C4-2B (cell line): ENCODE measurements around the gene ALOX5AP.

ENCODE experiments used
- H3K27ac ChIP-seq: fragments of 450-650 bp; 2 replicates; pipeline ENCODE4 v1.5.1; 2017
- CTCF ChIP-seq: fragments of 450-650 bp; conservative IDR thresholded peaks from 2 replicates; pipeline ENCODE4 v1.5.1; 2017; ENCODE audit warnings: mild to moderate bottlenecking
- ZFX ChIP-seq: fragments of 450-650 bp; IDR thresholded peaks from 2 replicates; pipeline ENCODE4 v1.6.1; 2017

ALOX5AP gene

GRCh38 chr13:30779016-30779415 is 43.7 kb downstream of the ALOX5AP start:
- TF ChIP-seq ZFX, result no peak
- no peak for TF ChIP-seq CTCF
- no peak overlapping the region for H3K27ac ChIP-seq

- TF ChIP-seq CTCF (no peak), ZFX (no peak)
- no peak overlapping the region for H3K27ac ChIP-seq
Measured at GRCh38 chr13:30779608-30780007, 44.3 kb downstream of the ALOX5AP start.

GRCh38 chr13:30780338-30780981 is 45.1 kb downstream of the ALOX5AP start:
- TF ChIP-seq ZFX (no peak), CTCF (no peak)
- H3K27ac ChIP-seq, result no peak overlapping the region

GRCh38 chr13:30785191-30785850 is 50.0 kb downstream of the ALOX5AP start:
- TF ChIP-seq ZFX (no peak), CTCF (no peak)
- no peak overlapping the region for H3K27ac ChIP-seq

- no peak for TF ChIP-seq ZFX
- no peak for TF ChIP-seq CTCF
Measured at GRCh38 chr13:30786648-30787047, 51.3 kb downstream of the ALOX5AP start.

GRCh38 chr13:30787738-30788525 is 52.6 kb downstream of the ALOX5AP start:
- no peak overlapping the region for H3K27ac ChIP-seq

More at GRCh38 chr13:30786648-30787047, 51.3 kb downstream of the ALOX5AP start:
- H3K27ac ChIP-seq, result no peak overlapping the region

More at GRCh38 chr13:30787738-30788525, 52.6 kb downstream of the ALOX5AP start:
- TF ChIP-seq ZFX (no peak), CTCF (no peak)
